CD4-positive, alpha-beta T cell (primary cell): ENCODE results near the gene WNT2. TPM values are rescaled to one million over a fixed set of nuclear protein-coding genes. Genes with fewer than 3 reads are reported as not detected.

Experiments
- ATAC-seq: fragments of 200-7000 bp; cut with Tn5 transposase; one replicate; pipeline ENCODE4 v1.10.0; 2022; ENCODE audit warnings: mild to moderate bottlenecking; ENCODE audit not compliant: poor library complexity
- CTCF ChIA-PET: fragments of 350-600 bp; sonication (Branson Sonifier 250); formaldehyde crosslinking; loops from one replicate; lab custom pipeline; 2021; ENCODE audit warnings: antibody characterized with exemption, inconsistent platforms; lab: Charles Lee
- POLR2A ChIA-PET: fragments of 350-600 bp; sonication (Branson Sonifier 250); formaldehyde crosslinking; loops from one replicate; lab custom pipeline; 2021; ENCODE audit warnings: antibody characterized with exemption, inconsistent platforms; lab: Charles Lee
- DNase-seq, 14 experiments: peaks; one replicate each; pipeline ENCODE4 v3.0.0-alpha.2; 2013 to 2020; ENCODE audit warnings: mixed read lengths in 2 of 14
- H3K27ac ChIP-seq, 2 donors: one replicate each; pipeline versions ENCODE4 v1.5.1 to v1.7.0; 2013; ENCODE audit warnings: low read length in 2 of 2, low read depth in 1 of 2, mild to moderate bottlenecking in 1 of 2
- H3K27me3 ChIP-seq, 2 experiments: 1 replicate in 1 of 2; 2 replicates in 1 of 2; pipeline versions ENCODE4 v1.6.1 to v1.7.0; 2013; ENCODE audit warnings: low read length in 2 of 2, control low read depth in 1 of 2, mild to moderate bottlenecking in 1 of 2, moderate library complexity in 1 of 2; ENCODE audit not compliant: insufficient read depth in 2 of 2, control insufficient read depth in 1 of 2
- H3K36me3 ChIP-seq: one replicate; pipeline ENCODE4 v1.6.1; 2013; ENCODE audit warnings: low read length, control low read depth; ENCODE audit not compliant: insufficient read depth
- H3K4me1 ChIP-seq: one replicate; pipeline ENCODE4 v1.6.1; 2013; ENCODE audit warnings: low read length, control low read depth; ENCODE audit not compliant: insufficient read depth
- H3K4me3 ChIP-seq: one replicate; pipeline ENCODE4 v1.5.1; 2013; ENCODE audit warnings: mild to moderate bottlenecking, low read length, moderate library complexity
- H3K9me3 ChIP-seq, 2 experiments: 1 replicate in 1 of 2; 2 replicates in 1 of 2; pipeline versions ENCODE4 v1.6.1 to v1.7.0; 2013; ENCODE audit warnings: low read length in 2 of 2, mild to moderate bottlenecking in 2 of 2, control low read depth in 1 of 2, moderate library complexity in 1 of 2; ENCODE audit not compliant: control insufficient read depth in 1 of 2, insufficient read depth in 1 of 2
- H3K27ac Mint-ChIP-seq: one replicate; pipeline ENCODE4 v1.8.0; 2020; ENCODE audit warnings: mixed read lengths
- H3K27me3 Mint-ChIP-seq: one replicate; pipeline ENCODE4 v1.8.0; 2021; ENCODE audit warnings: mixed read lengths
- H3K36me3 Mint-ChIP-seq: one replicate; pipeline ENCODE4 v1.8.0; 2021; ENCODE audit warnings: low read depth, mixed read lengths
- H3K4me1 Mint-ChIP-seq: one replicate; pipeline ENCODE4 v1.8.0; 2021; ENCODE audit warnings: low read depth, mixed read lengths
- H3K4me3 Mint-ChIP-seq: one replicate; pipeline ENCODE4 v1.8.0; 2020; ENCODE audit warnings: mild to moderate bottlenecking, mixed read lengths
- H3K9me3 Mint-ChIP-seq: one replicate; pipeline ENCODE4 v1.8.0; 2020; ENCODE audit warnings: mixed read lengths
- intact Hi-C, 2 experiments: fragments of 100-400 bp; cut with DNase I in 1 of 2; cut with micrococcal nuclease in 1 of 2; formaldehyde crosslinking; loops; one replicate each; pipeline versions ENCODE4 v1.15.1 to v1.9.0; 2023 to 2025; cut with DNase I, micrococcal nuclease
- total RNA-seq, 174 experiments: library from RNA in 2 of 174; stranded (reverse) in 2 of 174; gene quantifications; one replicate each; pipeline ENCODE4 v1.2.3 and lab custom pipeline; 2021 to 2026
- TF ChIP-seq, protein P1 (sequence below): fragments of 200-600 bp; IDR thresholded peaks from one replicate; pipeline ENCODE4 v1.8.0; 2022; ENCODE audit warnings: antibody characterized with exemption, mild to moderate bottlenecking

The WNT2 gene
- total RNA-seq, 2 experiments from 2014 or later = not detected

DNA sequence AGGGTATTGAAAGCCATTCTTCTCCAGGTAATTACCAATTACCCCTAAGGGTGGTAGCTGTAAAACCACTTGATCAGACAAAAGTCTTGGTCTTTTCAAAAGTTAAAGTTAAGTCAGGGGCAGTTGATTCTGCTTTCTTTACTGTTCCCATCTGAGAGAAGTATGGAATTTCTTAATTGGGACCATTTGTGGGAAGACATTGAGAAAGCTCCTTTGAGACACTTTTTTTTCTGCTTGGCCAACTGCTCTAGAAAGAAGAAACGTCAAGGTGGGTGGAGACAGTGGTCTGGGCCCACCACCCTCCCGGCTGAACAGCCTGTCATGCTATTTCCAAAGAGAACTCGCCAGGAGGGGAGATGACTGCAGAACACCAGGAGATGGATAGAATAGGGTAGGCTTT lies 45.3 kb downstream of the WNT2 start:
- ATAC-seq (no peak), DNase-seq (no peak)
- no peaks in the 10 kb centered on the region for H3K4me1 Mint-ChIP-seq
- Histone ChIP-seq H3K27me3 (no peaks in the 10 kb centered on the region), H3K27ac (no peak overlapping the region), H3K4me3 (no peak overlapping the region), H3K36me3 (no peaks in the 10 kb centered on the region), H3K4me1 (no peaks in the 10 kb centered on the region), H3K9me3 (peaks cover 0 to 5% of the 10 kb centered on the region in 2 experiments)
- no peaks in the 10 kb centered on the region for H3K36me3 Mint-ChIP-seq
- H3K4me3 Mint-ChIP-seq = no peak overlapping the region
- intact Hi-C loops = no loop called here
- TF ChIP-seq, protein P1, sequence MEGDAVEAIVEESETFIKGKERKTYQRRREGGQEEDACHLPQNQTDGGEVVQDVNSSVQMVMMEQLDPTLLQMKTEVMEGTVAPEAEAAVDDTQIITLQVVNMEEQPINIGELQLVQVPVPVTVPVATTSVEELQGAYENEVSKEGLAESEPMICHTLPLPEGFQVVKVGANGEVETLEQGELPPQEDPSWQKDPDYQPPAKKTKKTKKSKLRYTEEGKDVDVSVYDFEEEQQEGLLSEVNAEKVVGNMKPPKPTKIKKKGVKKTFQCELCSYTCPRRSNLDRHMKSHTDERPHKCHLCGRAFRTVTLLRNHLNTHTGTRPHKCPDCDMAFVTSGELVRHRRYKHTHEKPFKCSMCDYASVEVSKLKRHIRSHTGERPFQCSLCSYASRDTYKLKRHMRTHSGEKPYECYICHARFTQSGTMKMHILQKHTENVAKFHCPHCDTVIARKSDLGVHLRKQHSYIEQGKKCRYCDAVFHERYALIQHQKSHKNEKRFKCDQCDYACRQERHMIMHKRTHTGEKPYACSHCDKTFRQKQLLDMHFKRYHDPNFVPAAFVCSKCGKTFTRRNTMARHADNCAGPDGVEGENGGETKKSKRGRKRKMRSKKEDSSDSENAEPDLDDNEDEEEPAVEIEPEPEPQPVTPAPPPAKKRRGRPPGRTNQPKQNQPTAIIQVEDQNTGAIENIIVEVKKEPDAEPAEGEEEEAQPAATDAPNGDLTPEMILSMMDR = no peak
- CTCF ChIA-PET = no interaction called here
- POLR2A ChIA-PET = no interaction called here
- no peak overlapping the region for H3K27ac Mint-ChIP-seq
- H3K9me3 Mint-ChIP-seq = no peaks in the 10 kb centered on the region
- peaks cover 19% of the 10 kb centered on the region for H3K27me3 Mint-ChIP-seq

GRCh38 chr7:117274951-117275350 lies 47.9 kb downstream of the WNT2 start:
- Mint-ChIP-seq H3K27ac (no peak overlapping the region), H3K27me3 (peaks cover 27% of the 10 kb centered on the region), H3K4me3 (no peak overlapping the region), H3K4me1 (no peaks in the 10 kb centered on the region), H3K36me3 (no peaks in the 10 kb centered on the region), H3K9me3 (no peaks in the 10 kb centered on the region)
- CTCF ChIA-PET = interaction anchor here (1.2 kb wide), 1 partner anchor 62 kb away, joined by 3 read pairs; no protein-coding TSS in a partner anchor
- Histone ChIP-seq H3K4me1 (no peaks in the 10 kb centered on the region), H3K27ac (no peak overlapping the region), H3K27me3 (no peaks in the 10 kb centered on the region), H3K9me3 (peaks cover 0 to 2% of the 10 kb centered on the region in 2 experiments), H3K4me3 (no peak overlapping the region), H3K36me3 (no peaks in the 10 kb centered on the region)
- no peak for ATAC-seq
- no peak for DNase-seq
- TF ChIP-seq, protein P1 = no peak
- intact Hi-C loops = no loop called here
- POLR2A ChIA-PET = no interaction called here

DNA sequence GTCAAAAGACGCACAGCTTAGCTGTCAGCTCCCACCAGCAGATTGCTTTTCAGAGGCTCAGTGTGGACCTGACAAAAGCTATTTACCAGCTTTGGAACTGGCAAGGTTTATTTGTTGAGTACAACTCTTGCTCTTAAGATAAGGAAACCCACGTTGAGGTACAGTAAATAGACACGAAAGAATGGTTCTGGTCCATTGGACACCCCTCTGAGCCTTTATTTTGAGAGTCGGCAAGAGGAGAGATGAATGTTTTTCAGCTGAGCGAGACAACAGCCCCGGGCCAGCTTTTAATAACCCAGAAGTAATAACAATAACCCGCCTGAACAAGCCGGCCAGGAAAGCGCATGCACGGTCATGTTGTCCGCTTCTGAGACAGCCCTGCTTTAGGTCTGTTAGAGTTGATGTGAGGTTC lies 49.0 kb downstream of the WNT2 start:
- intact Hi-C loops = no loop called here
- H3K27ac Mint-ChIP-seq = no peak overlapping the region
- H3K36me3 ChIP-seq = no peaks in the 10 kb centered on the region
- no peaks in the 10 kb centered on the region for H3K4me1 ChIP-seq
- no peak overlapping the region for H3K4me3 Mint-ChIP-seq
- TF ChIP-seq, protein P1 = no peak
- DNase-seq = no peak
- no peaks in the 10 kb centered on the region for H3K9me3 ChIP-seq
- H3K27me3 ChIP-seq = no peaks in the 10 kb centered on the region
- CTCF ChIA-PET = interaction anchor here (1.2 kb wide), 1 partner anchor 61 kb away, joined by 3 read pairs; no protein-coding TSS in a partner anchor
- H3K36me3 Mint-ChIP-seq = no peaks in the 10 kb centered on the region
- POLR2A ChIA-PET = no interaction called here
- H3K9me3 Mint-ChIP-seq = no peaks in the 10 kb centered on the region
- H3K4me3 ChIP-seq = no peak overlapping the region
- H3K4me1 Mint-ChIP-seq = no peaks in the 10 kb centered on the region
- no peak overlapping the region for H3K27ac ChIP-seq
- ATAC-seq = no peak
- peaks cover 28% of the 10 kb centered on the region for H3K27me3 Mint-ChIP-seq
